ENCODE data around the gene AP3S2.

AP3S2 gene

GRCh38 chr15:89851673-89852341 lies 42.0 kb downstream of the AP3S2 start:
- H4K20me1 ChIP-seq (ENCODE audit: insufficient read depth, low read length, poor library complexity, severe bottlenecking) = no peaks in the 10 kb centered on the region
- no peaks in the 10 kb centered on the region for H3K79me2 ChIP-seq (ENCODE audit: insufficient read depth, low read length)
- H3K36me3 ChIP-seq (ENCODE audit: insufficient read depth, low read length) = peaks cover 6% of the 10 kb centered on the region; the same call in 1 of the 2 replicates
- no peaks in the 10 kb centered on the region for H3K27me3 ChIP-seq (ENCODE audit: insufficient read depth, low read length, poor library complexity, severe bottlenecking)
- H3K4me3 ChIP-seq (ENCODE audit: low read length, poor library complexity, severe bottlenecking) = no peak overlapping the region
- no peaks in the 10 kb centered on the region; the same call in 1 of the 2 replicates for H3F3A ChIP-seq (ENCODE audit: low read depth)
- H2AFZ ChIP-seq (ENCODE audit: low read length) = no peak overlapping the region
- TF ChIP-seq EZH2phosphoT487 (IDR thresholded peaks at IDR 0.05; ENCODE audit: borderline replicate concordance) (no peak), CTCF (conservative IDR thresholded peaks at IDR 0.05; ENCODE audit: low read length) (no peak)
- H3K4me2 ChIP-seq (ENCODE audit: low read depth, low read length, poor library complexity, severe bottlenecking) = no peak overlapping the region
- no peaks in the 10 kb centered on the region for H3K9me2 ChIP-seq (replicated peaks; ENCODE audit: low read depth, low read length)
- H3K4me1 ChIP-seq (ENCODE audit: insufficient read depth, low read length, poor library complexity, severe bottlenecking) = no peaks in the 10 kb centered on the region
- no peak overlapping the region for H3K9ac ChIP-seq (ENCODE audit: low read depth, low read length, poor library complexity, severe bottlenecking)
- no peaks in the 10 kb centered on the region for H3K9me3 ChIP-seq (ENCODE audit: insufficient read depth, low read depth, low read length)

GRCh38 chr15:89848970-89849292 lies 44.9 kb downstream of the AP3S2 start:
- H3K9me2 ChIP-seq (replicated peaks; ENCODE audit: low read depth, low read length) = no peaks in the 10 kb centered on the region
- no peak overlapping the region for H3K9ac ChIP-seq (ENCODE audit: low read depth, low read length, poor library complexity, severe bottlenecking)
- no peaks in the 10 kb centered on the region for H3K27me3 ChIP-seq (ENCODE audit: insufficient read depth, low read length, poor library complexity, severe bottlenecking)
- no peaks in the 10 kb centered on the region for H3K79me2 ChIP-seq (ENCODE audit: insufficient read depth, low read length)
- H3F3A ChIP-seq (ENCODE audit: low read depth) = no peaks in the 10 kb centered on the region; the same call in 1 of the 2 replicates
- no peaks in the 10 kb centered on the region for H3K9me3 ChIP-seq (ENCODE audit: insufficient read depth, low read depth, low read length)
- H3K4me1 ChIP-seq (ENCODE audit: insufficient read depth, low read length, poor library complexity, severe bottlenecking) = no peaks in the 10 kb centered on the region
- H3K4me2 ChIP-seq (ENCODE audit: low read depth, low read length, poor library complexity, severe bottlenecking) = no peak overlapping the region
- H4K20me1 ChIP-seq (ENCODE audit: insufficient read depth, low read length, poor library complexity, severe bottlenecking) = no peaks in the 10 kb centered on the region
- TF ChIP-seq EZH2phosphoT487 (IDR thresholded peaks at IDR 0.05; ENCODE audit: borderline replicate concordance) = no peak
- TF ChIP-seq CTCF (conservative IDR thresholded peaks at IDR 0.05; ENCODE audit: low read length) = no peak
- H3K4me3 ChIP-seq (ENCODE audit: low read length, poor library complexity, severe bottlenecking) = no peak overlapping the region
- H2AFZ ChIP-seq (ENCODE audit: low read length) = no peak overlapping the region
- H3K36me3 ChIP-seq (ENCODE audit: insufficient read depth, low read length) = peaks cover 6% of the 10 kb centered on the region; the same call in 1 of the 2 replicates

DNA sequence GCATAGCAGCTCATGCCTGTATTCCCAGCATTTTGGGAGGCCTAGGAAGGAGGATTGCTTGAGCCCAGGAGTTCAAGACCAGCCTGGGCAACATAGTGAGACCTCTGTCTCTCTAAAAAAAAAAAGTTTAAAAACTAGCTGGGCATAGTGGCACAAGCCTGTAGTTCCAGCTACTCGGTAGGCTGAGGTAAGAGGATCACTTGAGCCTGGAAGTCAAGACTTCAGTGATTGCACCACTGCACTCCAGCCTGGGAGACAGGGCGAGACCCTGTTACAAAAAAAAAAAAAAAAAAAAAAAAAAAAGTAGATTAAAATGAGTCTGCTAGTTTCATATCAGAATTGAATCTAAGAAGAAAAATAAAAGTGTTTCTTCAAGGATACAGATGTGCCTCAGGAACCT lies 46.7 kb downstream of the AP3S2 start:
- H3K4me1 ChIP-seq (ENCODE audit: insufficient read depth, low read length, poor library complexity, severe bottlenecking) = no peaks in the 10 kb centered on the region
- H3K4me2 ChIP-seq (ENCODE audit: low read depth, low read length, poor library complexity, severe bottlenecking) = no peak overlapping the region
- TF ChIP-seq CTCF (conservative IDR thresholded peaks at IDR 0.05; ENCODE audit: low read length) (no peak), EZH2phosphoT487 (IDR thresholded peaks at IDR 0.05; ENCODE audit: borderline replicate concordance) (no peak)
- H3K79me2 ChIP-seq (ENCODE audit: insufficient read depth, low read length) = no peaks in the 10 kb centered on the region
- H3K9me3 ChIP-seq (ENCODE audit: insufficient read depth, low read depth, low read length) = no peaks in the 10 kb centered on the region
- no peak overlapping the region for H2AFZ ChIP-seq (ENCODE audit: low read length)
- H3F3A ChIP-seq (ENCODE audit: low read depth) = no peaks in the 10 kb centered on the region
- H4K20me1 ChIP-seq (ENCODE audit: insufficient read depth, low read length, poor library complexity, severe bottlenecking) = no peaks in the 10 kb centered on the region
- H3K9ac ChIP-seq (ENCODE audit: low read depth, low read length, poor library complexity, severe bottlenecking) = no peak overlapping the region
- no peak overlapping the region for H3K4me3 ChIP-seq (ENCODE audit: low read length, poor library complexity, severe bottlenecking)
- peaks cover 6% of the 10 kb centered on the region; the same call in 1 of the 2 replicates for H3K36me3 ChIP-seq (ENCODE audit: insufficient read depth, low read length)
- H3K9me2 ChIP-seq (replicated peaks; ENCODE audit: low read depth, low read length) = no peaks in the 10 kb centered on the region
- H3K27me3 ChIP-seq (ENCODE audit: insufficient read depth, low read length, poor library complexity, severe bottlenecking) = no peaks in the 10 kb centered on the region

All from Loucy (cell line).